HG02938 (cell line): ENCODE measurements around the gene RSU1.
A peak's percentile ranks its signal among the peaks of the same experiment; 100 is the strongest.
"Not testable (repeated sequence)": the region's sequence is repeated elsewhere in the genome, so short reads cannot be mapped to it uniquely, and the experiment has no call there.

ENCODE experiments used
- ATAC-seq: cut with Tn5 transposase; IDR thresholded peaks from one replicate; pipeline ENCODE4 v1.9.1; 2021; ENCODE audit warnings: mild to moderate bottlenecking, moderate library complexity; ENCODE audit not compliant: unreplicated experiment

Gene RSU1

DNA sequence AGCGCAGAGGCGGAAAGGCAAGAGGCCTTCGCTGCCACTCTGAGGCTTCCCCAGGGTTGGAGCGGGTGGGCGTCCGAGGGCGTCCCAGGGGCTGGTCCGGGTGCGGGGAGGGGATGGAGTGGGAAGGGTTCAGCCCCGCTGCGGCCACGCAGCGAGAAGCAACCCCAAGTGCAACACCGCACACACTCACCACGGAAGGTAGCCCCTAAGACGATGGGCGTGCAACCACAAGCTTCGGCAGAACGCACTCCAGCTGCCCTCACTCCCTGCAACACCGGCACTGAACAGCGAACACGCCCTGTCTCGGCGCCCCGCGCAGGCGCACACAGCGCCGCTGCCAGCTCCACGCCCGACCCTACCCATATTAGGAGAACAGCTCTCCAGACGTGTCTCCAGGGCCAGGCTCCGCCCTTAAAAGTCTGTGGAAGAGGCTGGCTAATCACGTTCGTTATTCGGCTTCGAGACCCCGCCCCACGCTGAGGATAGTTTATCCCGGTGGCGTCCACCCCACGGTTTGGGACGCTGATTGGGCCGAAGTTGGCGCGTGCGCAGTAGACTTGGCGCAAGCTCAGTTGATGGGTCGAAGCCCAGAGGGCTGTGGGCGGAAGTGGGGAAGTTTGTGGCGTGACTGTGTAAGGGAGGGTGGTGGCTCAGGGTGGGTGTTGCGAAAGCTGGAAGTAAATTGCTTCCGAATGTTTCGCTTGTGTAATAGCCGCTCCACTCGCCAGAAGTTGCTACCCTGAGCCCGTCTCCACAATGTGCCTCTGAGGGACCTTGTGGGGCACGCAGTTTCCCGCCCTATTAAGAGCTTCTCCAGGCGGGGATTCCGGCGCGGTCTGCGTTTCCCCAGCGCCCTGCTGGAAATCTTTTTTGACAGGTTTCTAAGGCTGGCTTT, at the start of gene RSU1:
TSS of gene RSU1 (minus strand) at position 300 of the 895 bp plus-strand sequence. CDS start 343 bp downstream, outside the sequence.
- ATAC-seq, result peak; percentile 99

DNA sequence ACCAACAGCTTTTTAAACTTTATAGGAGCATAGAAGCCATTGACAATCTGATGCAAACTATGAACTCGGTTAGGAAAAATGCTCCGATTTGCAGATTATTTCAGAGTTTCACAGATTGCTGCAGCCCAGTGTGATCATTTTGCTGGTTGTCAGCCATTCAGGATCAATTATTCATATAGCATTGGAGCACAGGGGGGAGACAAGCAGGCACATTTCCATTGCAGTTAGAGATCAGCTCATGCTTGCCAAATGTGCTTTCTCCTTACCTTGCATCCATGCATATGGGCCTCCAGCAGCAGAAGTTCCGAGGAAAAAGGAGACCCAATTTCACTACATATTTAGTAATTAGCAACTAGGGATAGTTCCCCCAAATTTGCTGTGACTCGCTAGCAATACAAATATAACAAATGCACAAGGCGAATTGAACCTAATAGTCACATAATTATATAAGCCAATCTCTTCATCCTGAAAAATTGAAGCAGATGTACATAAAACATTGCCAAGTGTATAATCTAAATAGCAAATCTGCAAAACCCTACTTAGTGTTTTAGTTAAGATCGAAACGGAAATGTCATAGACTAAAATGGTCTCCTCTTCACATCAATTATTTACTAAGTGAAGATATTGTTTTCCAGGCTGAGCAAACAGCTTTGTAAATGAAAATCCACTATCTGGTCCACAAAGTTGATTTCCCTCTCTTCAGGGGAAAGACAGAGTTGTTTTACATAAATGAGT, 49.5 kb upstream of the RSU1 start:
- no peak for ATAC-seq

DNA sequence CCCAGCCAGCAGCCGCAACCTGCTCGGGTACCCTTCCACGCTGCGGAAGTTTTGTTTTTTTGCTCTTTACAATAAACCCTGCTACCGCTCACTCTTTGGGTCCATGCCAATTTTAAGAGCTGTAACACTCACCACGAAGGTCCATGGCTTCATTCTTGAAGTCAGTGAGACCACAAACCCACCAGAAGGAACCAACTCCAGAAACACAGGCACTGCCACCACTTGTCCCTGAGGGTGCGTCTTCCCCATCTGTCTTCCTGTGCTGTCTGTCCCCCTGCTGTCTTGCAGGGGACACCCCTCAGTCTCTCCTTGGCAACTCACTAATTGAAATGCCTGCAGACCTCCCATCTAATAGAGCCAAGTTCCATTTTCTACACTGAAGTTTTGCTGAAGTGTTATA, 48.5 kb upstream of the RSU1 start:
- ATAC-seq, result no peak

DNA sequence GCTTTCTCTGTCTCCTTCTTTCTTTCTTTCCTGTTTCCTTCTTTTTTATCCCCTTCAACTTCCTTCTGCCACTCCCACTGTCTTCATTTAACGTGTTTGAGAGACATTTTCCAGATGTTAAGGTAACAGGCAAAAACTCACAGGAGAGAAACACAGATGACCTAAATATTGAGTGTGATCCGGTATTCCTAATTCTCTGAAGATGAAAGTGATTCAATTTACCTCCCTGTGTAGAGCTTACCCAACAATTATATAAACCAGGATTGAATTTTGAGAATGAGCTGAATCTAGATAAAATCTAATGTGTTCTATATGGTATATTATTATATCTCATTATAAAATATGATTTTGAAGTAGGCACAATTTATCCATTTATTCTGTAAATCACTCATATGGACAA, 46.5 kb upstream of the RSU1 start:
- no peak for ATAC-seq

DNA sequence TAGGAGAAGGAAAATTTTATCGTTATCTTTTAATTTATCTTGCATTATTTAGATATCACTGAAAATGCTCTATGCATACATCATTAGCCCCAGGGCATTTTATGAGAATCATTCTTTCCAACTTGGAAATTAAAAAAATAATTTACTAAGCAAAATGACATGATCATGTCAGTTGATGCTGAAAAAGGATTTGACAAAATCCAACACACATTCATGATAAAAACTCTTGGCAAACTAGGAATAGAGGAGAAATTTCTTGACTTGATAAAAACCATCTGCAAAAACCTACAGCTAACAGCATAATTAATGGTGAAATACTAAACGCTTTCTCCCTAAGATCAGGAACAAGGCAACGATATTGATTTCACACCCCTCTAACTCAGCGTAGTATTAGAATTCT, 40.2 kb upstream of the RSU1 start:
- no peak for ATAC-seq

DNA sequence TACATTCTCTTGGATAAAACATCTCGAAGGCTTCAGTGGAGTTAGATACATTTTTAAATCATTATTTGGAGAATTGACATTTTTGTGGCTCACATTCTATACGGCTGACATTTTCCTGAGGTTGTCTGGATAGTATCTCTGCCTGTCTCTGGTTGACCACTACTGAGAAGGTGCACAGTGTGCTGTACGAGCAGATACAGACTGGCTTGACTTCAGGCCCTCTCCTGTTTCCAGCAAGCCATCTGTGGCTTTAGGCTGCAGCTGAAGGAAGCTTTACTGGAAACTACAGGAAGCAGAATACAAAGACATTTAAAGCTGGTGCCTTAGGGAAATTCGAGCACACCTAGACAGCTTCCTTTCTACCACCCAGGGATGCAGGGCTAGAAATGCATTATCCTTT, 39.3 kb upstream of the RSU1 start:
- ATAC-seq, result no peak

DNA sequence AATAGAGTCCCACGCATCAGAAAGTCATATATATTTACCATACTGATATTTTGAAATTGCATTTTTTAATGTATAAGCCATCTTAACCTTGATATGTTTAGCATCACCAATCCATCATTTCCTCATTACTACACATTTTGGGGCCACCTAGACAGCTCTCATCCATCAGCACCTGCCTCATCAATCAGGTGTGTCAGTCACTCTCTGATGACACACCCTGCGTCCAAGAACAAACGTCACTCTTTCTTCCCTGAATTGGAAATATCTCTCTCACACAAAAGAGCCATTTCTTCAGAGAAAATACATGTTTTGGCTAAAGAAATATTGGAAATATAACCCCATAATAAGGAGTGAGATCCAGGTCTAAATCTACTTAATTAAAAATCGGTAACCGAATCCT, 38.9 kb upstream of the RSU1 start:
- ATAC-seq, result no peak

DNA sequence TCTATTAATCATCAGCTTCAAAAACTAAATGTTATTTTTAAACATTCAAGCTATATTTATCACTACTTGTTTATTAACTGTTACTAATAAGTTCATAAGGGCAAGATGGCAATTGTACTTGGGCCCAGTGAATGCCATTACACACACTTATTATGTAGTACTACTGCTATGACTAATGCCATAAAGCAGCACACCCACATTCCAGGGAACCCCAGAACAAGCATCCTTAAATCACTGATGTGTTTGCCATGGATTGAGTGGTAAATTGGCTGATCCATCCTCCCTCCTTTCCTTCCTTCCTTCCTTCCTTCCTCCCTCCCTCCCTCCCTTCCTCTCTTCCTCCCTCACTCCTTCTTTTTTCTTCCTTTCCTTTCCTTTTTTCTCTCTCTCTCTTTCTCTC, 37.4 kb upstream of the RSU1 start:
- ATAC-seq, result no peak

DNA sequence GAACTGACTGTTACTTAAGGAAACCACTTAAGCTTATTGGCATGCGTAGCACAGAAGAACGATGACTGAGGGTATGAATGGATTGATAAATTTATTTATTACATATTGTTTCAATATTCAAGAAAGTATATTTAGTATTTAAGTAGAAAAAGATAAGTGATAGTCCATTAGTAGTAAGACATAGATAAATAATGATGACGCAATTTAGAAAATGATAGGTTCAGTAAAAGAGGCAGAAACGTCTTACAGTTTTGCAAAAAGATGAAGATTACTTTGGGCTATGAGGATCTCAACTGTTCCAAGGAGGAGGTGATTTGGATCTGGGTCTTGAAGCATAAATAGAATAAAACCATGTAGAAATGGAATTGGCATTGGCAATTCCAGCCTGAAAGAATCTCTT, 36.6 kb upstream of the RSU1 start:
- no peak for ATAC-seq

DNA sequence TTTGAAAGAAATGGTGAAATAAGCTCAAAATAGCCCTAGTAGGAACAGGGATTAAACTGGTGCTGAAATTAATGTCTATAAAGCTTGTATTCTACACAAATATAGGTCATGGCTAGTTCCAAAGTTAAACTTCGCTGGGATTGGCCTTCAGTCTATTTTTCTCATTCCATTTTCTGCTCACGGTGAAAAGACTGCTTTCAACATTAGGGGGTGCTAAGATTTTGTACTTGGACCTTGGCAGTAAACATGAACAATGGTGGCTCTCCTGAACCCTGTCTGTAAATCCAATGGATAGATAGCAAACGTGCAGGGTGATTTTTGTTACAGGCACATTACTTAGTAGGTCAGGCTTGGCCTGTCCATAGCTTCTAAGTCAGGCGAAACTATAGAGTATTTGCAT, 36.0 kb upstream of the RSU1 start:
- no peak for ATAC-seq

DNA sequence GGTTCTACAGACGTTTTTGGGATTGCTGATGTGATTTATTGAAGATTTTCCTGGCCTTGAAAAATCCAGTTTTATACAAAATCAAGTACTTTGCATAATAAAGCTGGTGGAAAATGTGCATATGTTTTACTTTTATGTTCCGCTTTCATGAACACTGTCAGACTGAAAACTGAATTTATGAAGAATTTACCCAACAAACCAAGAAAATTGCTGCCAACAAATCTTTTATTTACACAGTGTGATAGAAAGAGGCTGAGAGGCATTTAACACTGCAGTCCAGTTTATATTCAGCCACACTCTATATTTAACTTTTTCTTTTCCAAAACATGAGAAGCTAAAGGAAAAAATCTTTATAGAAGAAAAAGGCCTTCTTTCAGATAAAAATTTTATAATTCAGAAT, 35.4 kb upstream of the RSU1 start:
- no peak for ATAC-seq

DNA sequence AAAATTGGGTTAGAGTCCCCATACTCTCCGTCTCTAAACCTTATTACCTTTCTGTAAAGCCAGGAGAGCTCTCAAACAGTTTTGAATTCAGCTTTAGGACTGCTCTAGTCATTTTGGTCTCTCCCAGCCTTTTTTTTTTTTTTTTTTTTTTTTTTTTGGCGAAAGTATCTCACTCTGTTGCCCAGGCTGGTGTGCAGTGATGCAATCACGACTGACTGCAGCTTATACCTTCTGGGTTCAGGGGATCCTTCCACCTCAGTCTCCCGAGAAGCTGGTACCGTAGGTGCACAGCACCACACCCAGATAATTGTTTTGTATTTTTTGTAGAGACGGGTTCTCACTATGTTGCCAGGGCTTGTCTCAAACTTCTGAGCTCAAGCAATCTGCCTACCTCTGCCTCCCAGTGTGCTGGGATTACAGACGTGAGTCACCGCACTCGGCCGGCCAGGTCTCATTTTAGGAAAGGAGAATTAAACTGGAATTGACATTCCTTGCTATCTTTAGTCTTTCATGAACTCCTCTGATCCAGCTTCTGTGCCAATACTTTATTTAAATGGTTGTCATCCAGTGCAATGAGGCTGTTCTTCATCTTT, 31.4 kb upstream of the RSU1 start:
- ATAC-seq, result no peak

DNA sequence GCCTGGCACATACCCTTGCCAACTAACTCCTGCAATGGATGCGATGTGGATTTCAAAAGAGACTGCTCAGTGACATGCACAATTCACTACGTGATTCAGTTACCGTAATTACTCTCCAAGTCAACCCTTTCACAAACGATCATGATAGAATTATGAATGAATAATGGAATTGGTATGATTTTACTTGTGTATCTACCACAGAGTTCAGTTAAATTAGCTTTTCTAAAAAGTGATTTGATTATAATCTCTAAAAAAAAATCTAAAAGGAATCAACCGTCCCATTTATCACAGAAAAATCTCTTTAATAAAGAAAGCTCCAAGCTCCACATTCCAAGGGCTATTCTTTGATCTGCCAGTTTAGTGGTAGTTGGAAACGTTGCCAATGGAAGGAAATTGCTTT, 30.4 kb upstream of the RSU1 start:
- ATAC-seq, result no peak

DNA sequence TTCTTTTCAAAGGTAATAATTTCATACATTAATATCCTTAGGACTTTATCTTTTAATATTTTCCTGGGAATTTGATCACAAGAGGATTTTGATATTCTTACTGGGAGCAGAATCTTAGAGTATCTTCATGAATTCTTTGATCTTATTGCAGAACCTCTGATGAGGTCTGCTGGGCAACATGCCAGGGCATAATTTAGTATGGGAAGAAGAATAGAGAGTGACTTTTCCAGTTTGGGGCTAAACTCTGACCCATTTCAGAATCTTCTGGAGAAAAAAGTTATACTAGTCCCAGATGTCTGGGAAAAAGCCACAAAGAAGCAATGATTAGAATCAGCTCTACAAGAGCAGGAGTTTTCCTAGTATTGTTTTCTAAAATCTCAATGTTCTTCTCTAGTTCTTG, 28.0 kb upstream of the RSU1 start:
- ATAC-seq, result no peak

DNA sequence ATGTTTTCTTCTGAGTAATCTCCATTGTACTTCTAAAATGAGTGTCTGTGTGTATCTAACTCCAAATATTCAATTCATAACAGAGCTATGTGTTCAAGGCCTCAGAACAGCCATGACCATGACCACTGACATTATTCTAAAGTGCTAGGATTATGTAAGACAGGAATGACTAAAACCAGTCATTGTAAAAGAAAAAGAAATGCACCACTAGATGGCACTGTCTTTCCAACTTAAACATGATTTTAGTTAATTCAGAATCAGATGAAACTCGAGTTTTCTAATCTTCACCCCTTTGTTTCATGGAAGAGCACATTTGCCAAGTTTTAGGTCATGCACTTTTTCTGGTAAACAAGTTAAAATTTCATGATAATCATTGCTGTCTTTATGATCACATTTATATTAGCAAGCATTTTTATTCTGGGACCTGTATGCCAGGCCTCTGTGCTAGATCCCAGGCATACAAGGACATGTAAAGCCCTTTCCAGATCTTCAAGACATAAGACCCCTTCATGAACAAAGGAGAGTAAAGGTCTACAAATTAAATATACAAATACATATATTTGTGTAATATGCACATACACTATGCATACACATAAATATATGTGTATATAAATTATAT, 26.1 kb upstream of the RSU1 start:
- peak; percentile 87 for ATAC-seq

DNA sequence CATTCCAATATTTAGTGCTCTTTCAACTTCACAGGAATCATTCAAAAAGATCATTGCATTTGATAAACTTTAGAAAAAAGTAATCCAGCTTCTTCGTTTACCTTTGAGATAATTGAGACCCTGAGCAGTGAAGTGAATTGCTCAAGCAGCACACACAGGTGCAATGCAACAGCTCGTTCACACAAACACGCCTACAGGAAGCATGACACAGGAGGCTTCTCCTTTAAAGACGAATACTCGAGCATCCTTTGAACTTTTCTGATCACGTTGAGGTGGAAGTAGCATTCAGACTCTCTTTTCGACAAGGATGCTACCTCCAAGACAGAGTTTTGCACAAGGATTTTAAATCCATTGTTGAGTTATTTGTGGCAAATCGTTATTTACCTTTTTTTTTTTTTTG, 18.0 kb upstream of the RSU1 start:
- no peak for ATAC-seq

DNA sequence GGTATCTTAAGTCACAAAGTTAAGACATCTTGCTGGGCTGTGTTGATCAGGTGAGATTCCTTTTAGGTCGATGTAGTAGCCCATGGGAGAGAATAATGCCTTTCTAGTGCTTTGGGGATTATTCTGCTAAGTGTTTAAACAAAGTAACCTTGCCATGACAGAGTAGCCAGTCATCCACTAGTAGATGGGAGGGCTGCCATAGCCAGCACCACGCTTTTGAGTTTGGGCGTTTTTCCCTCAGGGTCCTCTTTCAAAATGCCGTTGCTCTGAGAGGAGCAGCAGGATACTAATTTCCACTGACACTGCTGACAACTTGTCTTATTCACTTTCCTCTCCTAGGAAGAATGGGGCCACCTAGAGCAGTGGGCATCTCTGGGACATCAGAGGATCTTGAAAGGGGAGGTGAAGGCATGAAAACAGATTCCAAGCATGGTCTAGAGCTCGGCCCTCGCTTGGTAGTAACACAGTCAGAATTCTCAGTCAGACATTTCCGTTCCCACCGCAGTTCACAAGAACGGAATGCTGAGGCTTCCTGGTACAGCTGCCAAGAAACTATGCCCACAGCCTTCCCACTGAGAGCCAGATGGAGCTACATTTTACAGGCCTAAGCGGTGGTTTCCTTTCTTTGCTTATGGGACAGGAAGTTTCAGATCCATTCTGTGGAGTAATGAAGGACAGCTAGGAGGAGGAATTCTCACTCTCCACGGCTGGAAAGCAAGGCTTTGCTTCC, 15.3 kb upstream of the RSU1 start:
- no peak for ATAC-seq

DNA sequence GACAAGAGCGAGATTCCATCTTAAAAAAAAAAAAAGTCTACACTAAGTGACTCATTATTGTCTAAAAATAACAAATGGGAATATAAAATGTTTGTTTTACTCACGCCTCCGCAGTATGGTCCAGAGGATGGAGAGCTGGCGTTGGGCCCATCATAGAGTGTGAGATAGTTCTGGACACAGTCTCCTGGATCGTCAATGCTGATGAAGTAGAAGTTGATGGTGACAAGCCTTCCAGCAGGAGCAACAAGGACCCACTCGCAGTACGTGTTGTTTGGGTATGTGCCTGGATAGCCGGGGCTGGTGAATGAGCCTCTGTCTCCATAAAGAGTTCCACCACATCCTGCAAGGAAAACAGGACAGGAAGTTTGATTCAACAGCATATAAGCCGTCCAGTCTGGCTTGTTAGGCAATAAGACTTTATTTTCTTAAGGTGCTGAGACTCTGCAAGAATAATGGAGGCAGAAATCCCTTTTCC, 11.5 kb upstream of the RSU1 start:
- no peak for ATAC-seq

DNA sequence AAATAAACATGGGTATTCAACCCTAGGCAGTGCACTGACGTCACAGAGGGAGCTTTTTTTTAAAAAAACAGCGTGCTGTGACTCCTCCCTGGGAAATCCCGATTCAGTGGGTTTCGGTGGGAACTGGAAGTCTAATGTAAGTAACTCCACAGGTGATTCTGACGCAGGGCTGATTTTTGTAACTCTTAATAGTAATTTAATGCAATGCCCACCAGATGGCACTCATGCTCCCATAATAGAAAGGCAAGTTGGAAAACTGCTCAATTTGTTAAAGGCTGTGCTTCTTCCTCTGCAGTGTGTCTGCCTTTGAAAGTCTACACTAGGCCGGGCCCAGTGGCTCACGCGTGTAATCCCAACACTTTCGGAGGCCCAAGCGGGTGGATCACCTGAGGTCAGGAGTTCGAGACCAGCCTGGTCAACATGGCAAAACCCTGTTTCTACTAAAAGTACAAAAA, 10.9 kb upstream of the RSU1 start:
- ATAC-seq, result peak; percentile 77

DNA sequence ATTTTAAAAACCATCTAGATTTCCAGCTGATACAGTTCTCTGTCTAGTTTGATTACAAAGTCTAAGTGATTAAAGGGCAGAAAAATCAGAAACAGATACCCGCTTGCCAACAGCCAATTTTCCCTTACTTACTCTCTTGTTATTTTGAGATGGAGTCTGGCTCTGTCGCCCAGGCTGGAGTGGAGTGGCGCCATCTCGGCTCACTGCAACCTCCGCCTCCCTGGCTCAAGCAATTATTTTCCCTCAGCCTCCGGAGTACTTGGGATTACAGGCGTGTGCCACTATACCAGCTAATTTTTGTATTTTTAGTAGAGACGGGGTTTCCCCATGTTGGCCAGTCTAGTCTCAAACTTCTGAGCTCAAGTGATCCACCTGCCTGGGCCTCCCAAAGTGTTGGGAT, 10.2 kb upstream of the RSU1 start:
- ATAC-seq, result not testable (repeated sequence)
